ENCODE results near the gene SLX1A.
"Not testable (repeated sequence)": the region's sequence is repeated elsewhere in the genome, so short reads cannot be mapped to it uniquely, and the experiment has no call there.

SLX1A gene

DNA sequence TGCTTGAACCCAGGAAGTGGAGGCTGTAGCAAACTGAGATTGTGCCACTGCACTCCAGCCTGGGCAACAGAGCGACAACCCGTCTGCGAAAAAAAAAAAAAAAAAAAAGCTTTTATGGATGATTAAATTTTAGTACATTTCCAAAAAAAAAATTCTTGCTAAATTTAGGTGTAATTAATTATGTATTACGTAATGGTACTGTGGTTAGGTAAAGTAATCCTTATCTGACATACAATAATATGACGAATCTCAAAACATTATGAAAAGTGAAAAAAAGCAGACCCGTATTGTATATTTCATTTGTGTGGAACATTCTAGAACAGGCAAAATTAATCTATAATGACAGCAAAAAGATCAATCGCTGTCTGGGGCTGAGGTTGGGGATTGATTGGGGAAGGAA lies 20.6 kb upstream of the SLX1A start:
- DNase-seq, result no peak
- TF ChIP-seq POLR2A (IDR thresholded peaks at IDR 0.05; ENCODE audit: low read length), result no peak
- no peak for TF ChIP-seq GATA1 (IDR thresholded peaks at IDR 0.05; ENCODE audit: low read depth, low read length)

DNA sequence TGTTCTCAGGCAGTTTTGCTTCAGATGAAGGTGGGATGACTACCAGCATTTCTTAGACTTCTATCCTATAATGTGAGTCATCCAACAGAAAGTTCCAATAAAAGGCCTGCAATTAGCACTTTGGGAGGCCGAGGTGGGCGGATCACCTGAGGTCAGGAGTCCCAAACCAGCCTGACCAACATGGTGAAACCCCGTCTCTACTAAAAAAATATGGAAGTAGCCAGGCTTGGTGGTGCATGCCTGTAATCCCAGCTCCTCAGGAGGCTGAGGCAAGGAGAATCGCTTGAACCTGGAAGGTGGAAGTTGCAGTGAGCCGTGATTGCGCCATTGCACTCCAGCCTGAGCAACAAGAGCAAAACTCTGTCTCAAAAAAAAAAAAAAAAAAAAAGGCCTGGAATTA lies 16.8 kb upstream of the SLX1A start:
- DNase-seq, result not testable (repeated sequence)

DNA sequence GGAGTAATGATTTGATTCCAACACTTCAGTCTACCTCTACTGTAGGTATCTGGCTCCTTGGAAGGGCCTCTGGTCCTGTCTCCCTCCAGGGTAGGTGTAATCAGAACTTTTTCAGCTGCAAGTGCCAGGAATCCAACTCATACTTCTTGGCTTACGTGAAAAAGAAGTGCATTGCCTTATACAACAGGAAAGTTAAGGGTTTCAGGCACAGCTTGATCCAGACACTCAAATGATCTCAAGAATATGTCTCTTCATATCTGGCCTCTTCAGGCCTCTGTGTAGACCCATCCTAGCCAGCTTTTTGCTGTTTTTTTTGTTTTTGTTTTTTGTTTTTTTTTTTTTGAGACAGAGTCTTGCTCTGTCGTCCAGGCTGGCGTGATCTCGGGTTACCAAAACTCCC lies 14.5 kb upstream of the SLX1A start:
- TF ChIP-seq GATA1 (IDR thresholded peaks at IDR 0.05; ENCODE audit: low read depth, low read length) (no peak), POLR2A (IDR thresholded peaks at IDR 0.05; ENCODE audit: low read length) (no peak)

DNA sequence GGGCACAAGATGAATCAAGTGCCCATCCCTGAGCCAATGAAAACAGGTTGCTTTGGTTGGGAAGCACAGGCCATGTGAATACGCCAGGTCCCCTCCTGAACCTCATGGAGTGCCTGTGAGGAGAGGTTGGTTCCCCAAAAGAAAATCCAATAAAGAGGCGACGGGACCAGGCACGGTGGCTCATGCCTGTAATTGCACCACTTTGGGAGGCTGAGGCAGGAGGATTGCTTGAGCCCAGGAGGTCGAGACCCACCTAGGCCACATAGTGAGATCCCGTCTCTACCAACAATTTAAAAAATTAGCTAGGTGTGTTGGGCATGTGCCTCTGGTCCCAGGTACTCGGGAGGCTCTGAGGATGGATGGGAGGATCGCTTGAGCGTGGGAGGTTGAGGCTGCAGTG lies 13.7 kb upstream of the SLX1A start:
- TF ChIP-seq GATA1 (IDR thresholded peaks at IDR 0.05; ENCODE audit: low read depth, low read length) (no peak), POLR2A (IDR thresholded peaks at IDR 0.05; ENCODE audit: low read length) (no peak)
- no peak for DNase-seq

More for the DNA sequence above, 14.5 kb upstream of the SLX1A start:
- DNase-seq, result no peak

DNA sequence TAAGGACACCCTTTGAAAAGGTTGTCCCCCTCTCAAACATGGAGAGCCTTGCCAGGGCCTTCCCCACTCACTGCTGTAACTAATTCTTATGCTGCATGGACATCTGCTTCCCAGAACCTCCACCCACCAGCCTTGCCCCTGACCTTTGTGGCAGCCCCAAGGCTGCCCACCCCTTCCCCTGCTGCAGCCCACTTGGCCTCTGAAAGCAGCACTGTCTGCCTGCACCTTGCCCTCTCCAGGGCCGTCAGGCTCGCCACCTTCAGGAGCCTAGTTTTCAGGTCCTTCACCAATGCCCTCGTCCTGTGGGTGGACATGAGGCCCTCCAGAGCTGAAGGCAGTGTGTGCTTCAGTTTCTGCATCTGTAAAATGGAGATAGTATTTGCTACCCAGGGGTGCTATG lies 12.9 kb upstream of the SLX1A start:
- TF ChIP-seq POLR2A (IDR thresholded peaks at IDR 0.05; ENCODE audit: low read length) (no peak), GATA1 (IDR thresholded peaks at IDR 0.05; ENCODE audit: low read depth, low read length) (no peak)
- DNase-seq, result no peak

DNA sequence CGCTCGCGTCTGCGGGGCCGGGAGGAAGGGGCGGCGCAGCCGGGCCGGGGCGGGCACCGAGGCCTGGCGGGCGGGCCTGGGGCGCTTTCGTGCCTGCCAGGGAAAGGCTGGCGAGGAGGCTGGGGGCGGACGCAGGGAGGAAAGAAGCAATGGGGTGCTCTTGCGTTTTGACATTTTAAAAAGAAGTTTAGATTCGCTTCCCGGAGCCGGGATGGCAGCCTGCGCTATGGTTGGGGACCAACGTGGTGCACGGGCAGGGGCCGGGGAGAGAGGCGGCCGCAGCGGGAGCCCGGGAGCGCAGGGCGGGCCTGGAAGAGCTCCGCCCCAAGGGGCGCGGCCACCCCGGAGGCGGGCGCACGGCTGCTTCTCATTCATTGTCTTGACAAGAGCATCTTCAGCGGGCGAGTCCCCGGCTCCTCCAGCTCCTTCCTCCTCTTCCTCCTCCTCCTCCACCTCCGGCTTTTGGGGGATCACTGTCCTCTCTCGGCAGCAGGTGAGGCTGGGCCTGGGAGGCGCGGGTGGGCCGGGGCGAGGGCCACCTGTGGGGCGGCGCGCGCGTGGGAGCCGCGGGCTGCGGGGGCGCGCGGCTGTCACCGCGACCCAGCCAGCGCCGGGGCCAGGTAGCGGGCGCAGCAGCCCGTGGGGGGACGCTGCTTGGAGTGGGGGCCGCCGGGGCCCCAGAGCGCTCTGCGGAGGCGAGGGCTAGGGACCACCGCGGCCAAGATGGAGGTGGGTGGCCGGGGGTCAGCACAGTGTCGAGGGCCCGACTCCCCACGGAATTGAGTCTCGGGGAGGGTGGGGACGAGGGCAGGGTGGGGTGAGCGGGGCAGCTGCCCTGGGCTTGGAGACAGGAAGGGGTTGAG lies 10.2 kb upstream of the SLX1A start, which contains the start of gene CORO1A:
CORO1A (plus strand) TSS at position 370 of the 863 bp plus-strand sequence. CDS start 1,608 bp downstream, outside the sequence.
- peak; percentile 79 to 82 for DNase-seq
- TF ChIP-seq GATA1 (IDR thresholded peaks at IDR 0.05; ENCODE audit: low read depth, low read length) (no peak), POLR2A (IDR thresholded peaks at IDR 0.05; ENCODE audit: low read length) (no peak)

DNA sequence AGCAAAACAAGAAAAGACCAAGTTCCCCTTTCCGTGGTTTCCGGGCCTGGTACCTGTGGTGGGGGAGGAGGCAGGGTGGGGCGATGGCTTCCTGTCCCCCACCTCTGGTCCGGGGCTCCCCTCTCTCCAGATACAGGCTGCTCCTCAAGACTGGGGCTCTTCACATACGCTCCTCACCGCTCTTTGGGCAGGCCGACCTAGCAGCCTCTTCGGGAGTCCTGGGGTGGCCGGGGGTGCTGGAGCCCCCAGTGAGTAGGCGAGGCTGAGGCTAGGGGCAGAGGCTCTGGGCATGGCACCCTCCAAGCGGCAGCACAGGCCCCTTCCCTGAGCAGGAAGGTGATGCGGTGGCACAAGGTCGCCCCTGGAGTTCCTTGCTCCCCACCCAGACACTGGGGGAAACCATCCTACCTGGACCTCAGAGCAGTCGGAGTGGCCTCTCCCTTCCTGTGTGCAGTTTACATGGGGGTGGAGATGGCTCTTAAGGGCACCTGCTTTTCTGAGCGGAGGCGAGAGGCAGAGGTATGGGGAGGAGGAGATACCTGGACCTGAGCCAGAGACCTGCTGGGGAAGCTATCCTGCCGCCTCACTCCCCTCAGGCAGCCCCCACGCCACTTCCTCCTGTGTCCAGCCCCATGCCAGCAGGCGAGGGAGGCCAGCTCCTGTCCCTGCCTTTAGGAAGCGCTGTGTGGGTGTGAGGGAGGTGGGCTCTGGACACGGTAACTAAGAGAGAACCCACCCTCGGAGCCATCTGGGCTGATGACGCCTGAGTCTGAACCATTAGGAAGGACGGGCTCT lies 9.4 kb upstream of the SLX1A start:
- TF ChIP-seq GATA1 (IDR thresholded peaks at IDR 0.05; ENCODE audit: low read depth, low read length), result no peak
- TF ChIP-seq POLR2A (IDR thresholded peaks at IDR 0.05; ENCODE audit: low read length), result no peak
- no peak for DNase-seq

DNA sequence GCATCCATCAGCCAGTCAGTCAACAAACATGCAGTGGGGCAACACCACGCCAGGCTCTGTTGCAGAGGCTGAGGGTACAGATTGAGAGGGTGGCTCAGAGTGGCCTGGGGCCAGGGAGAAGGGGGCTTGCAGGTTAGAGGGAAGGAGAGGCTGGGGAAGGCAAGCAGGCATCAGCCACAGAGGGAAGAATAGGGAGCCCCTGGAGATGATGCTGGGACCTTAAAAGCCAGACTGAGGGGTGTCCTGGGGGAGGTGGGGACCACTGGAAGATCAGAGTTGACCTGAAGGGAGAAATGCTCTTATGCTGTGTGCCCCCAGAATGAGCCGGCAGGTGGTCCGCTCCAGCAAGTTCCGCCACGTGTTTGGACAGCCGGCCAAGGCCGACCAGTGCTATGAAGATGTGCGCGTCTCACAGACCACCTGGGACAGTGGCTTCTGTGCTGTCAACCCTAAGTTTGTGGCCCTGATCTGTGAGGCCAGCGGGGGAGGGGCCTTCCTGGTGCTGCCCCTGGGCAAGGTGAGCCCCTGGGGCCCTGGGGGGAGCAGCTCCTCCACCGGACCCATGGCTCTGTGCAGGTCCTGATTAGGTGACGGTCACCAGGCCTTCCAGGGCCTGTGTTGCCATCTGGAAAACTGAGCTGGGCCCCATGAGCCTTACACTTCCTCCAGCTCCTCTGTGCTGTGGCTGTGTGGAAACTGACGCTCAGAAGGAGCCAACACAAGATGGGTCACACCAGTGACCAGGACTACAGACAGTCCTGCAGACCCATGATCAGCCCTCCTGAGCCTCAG lies 8.6 kb upstream of the SLX1A start:
- DNase-seq, result no peak
- TF ChIP-seq POLR2A (IDR thresholded peaks at IDR 0.05; ENCODE audit: low read length) (no peak), GATA1 (IDR thresholded peaks at IDR 0.05; ENCODE audit: low read depth, low read length) (no peak)

DNA sequence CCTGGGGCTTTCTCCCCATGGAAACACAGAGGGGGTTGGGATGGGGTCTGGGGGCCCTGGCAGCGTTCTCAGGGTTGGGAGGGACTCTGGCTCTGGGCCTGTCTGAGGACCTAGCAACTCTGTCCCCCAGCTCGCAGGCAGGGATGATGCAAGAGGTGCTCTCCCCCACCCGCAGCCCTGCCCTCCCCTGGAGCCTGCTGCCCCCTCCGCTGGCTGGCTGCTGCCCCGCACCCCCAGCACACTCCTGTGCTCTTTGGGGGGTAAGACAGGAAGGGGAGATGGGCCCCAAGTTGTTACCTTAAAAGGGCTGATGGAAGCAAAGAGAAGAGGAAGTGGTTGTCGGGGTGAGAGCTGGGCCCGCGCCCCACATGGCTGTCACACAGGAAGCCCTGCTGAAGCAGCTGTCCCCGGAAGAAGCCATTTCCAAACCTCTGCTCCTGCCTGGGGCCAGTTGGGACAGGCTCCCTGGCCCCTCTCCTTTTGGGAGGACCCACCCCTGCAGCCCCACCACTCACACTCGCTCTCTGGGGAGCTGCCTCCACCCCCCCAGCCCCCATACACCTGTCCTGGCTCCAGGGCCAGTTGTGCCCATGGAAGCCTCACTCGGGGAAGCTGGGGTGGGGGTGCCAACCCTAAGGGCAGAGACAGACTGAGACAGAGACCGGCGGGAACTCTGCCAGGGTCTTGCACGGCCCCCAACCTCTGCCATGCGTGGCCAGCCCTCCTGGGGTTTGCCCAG lies 7.8 kb upstream of the SLX1A start:
- TF ChIP-seq GATA1 (IDR thresholded peaks at IDR 0.05; ENCODE audit: low read depth, low read length) (no peak), POLR2A (IDR thresholded peaks at IDR 0.05; ENCODE audit: low read length) (no peak)
- no peak for DNase-seq

DNA sequence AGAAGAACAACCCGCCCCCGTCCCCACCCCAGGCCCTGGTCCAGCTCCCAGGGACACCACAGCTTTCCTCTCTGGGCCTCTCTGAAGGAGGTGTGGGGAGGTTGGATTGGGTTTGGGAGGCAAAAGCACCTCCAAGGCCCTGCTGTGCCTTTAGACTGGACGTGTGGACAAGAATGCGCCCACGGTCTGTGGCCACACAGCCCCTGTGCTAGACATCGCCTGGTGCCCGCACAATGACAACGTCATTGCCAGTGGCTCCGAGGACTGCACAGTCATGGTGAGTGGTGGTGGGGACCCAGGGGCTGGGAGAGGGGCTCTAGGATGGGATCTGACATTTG lies 7.3 kb upstream of the SLX1A start:
- DNase-seq, result no peak

DNA sequence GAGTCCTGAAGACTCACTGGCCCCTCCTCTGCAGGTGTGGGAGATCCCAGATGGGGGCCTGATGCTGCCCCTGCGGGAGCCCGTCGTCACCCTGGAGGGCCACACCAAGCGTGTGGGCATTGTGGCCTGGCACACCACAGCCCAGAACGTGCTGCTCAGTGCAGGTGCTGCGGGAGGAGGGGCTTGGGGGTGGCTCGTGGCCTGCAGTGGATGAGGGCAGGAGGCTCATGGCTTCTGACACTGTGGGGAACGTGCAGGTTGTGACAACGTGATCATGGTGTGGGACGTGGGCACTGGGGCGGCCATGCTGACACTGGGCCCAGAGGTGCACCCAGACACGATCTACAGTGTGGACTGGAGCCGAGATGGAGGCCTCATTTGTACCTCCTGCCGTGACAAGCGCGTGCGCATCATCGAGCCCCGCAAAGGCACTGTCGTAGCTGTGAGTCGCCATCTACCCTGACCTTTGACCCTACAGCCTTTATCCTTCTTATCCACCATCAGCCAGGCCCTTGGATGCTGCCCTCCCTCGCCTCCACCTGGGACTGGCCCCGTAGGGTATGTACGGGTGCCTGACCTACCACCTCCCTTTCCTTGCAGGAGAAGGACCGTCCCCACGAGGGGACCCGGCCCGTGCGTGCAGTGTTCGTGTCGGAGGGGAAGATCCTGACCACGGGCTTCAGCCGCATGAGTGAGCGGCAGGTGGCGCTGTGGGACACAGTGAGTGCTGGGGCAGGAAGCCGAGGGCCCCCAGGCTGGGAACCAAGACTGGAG lies 6.7 kb upstream of the SLX1A start:
- TF ChIP-seq POLR2A (IDR thresholded peaks at IDR 0.05; ENCODE audit: low read length) (no peak), GATA1 (IDR thresholded peaks at IDR 0.05; ENCODE audit: low read depth, low read length) (no peak)
- DNase-seq, result peak; percentile 72 to 84

More for the DNA sequence above, 7.3 kb upstream of the SLX1A start:
- TF ChIP-seq GATA1 (IDR thresholded peaks at IDR 0.05; ENCODE audit: low read depth, low read length) (no peak), POLR2A (IDR thresholded peaks at IDR 0.05; ENCODE audit: low read length) (peak; percentile 30)

DNA sequence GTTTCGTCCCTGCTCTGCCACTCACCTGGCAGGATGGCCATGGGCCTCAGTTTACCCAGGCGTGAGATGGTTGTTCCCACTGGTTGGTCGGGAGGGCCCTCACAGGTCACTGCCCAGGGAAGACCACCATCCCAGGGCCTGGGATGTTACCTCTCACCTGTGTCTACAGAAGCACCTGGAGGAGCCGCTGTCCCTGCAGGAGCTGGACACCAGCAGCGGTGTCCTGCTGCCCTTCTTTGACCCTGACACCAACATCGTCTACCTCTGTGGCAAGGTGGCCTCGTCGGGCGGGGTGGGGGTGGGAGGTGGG lies 6.2 kb upstream of the SLX1A start:
- no peak for TF ChIP-seq POLR2A (IDR thresholded peaks at IDR 0.05; ENCODE audit: low read length)
- no peak for TF ChIP-seq GATA1 (IDR thresholded peaks at IDR 0.05; ENCODE audit: low read depth, low read length)
- DNase-seq, result no peak

Data from erythroblast (primary cell).